Measurements from ENCODE around the gene PLPPR4. TPM values are rescaled to one million over a fixed set of nuclear protein-coding genes. Genes with fewer than 3 reads are reported as not detected.

The PLPPR4 gene
- total RNA-seq, 1 experiment from 2014 or later, result 0.42 TPM

- BruUV-seq (replicated peaks), result no TSS peak
- Histone ChIP-seq H2AFZ (ENCODE audit: low read depth, low read length, poor library complexity, severe bottlenecking) (no peak overlapping the region), H3K27ac (ENCODE audit: low read depth, low read length) (no peak overlapping the region), H4K20me1 (ENCODE audit: insufficient read depth) (no peaks in the 10 kb centered on the region), H3K9ac (ENCODE audit: low read length) (no peak overlapping the region), H3K79me2 (ENCODE audit: insufficient read depth, low read length) (no peaks in the 10 kb centered on the region), H3K9me3 (ENCODE audit: control insufficient read depth in 1 of 2, insufficient read depth in 1 of 2, low read depth in 1 of 2, low read length in 2 of 2) (no peaks in the 10 kb centered on the region), H3K4me1 (ENCODE audit: control insufficient read depth in 1 of 2, insufficient read depth in 2 of 2, low read length in 2 of 2) (no peaks in the 10 kb centered on the region), H3K27me3 (ENCODE audit: insufficient read depth, low read length) (no peaks in the 10 kb centered on the region), H3K9me2 (ENCODE audit: insufficient read depth) (no peaks in the 10 kb centered on the region), H3K4me3 (replicated peaks in 1 of 2; ENCODE audit: low read depth in 1 of 2, low read length in 2 of 2) (no peak overlapping the region), H3K36me3 (ENCODE audit: control insufficient read depth in 1 of 2, insufficient read depth in 2 of 2, low read length in 2 of 2) (no peaks in the 10 kb centered on the region), H3K4me2 (ENCODE audit: low read length) (no peak overlapping the region)
- TF ChIP-seq POLR2A (IDR thresholded peaks at IDR 0.05; ENCODE audit: borderline replicate concordance, extremely low read depth, insufficient read depth, insufficient read length) (no peak), FOSL1 (IDR thresholded peaks at IDR 0.05; ENCODE audit: low read depth) (no peak), CEBPB (IDR thresholded peaks at IDR 0.05; ENCODE audit: low read depth) (no peak), MAX (IDR thresholded peaks at IDR 0.05) (no peak)
- TF ChIP-seq, protein P1, sequence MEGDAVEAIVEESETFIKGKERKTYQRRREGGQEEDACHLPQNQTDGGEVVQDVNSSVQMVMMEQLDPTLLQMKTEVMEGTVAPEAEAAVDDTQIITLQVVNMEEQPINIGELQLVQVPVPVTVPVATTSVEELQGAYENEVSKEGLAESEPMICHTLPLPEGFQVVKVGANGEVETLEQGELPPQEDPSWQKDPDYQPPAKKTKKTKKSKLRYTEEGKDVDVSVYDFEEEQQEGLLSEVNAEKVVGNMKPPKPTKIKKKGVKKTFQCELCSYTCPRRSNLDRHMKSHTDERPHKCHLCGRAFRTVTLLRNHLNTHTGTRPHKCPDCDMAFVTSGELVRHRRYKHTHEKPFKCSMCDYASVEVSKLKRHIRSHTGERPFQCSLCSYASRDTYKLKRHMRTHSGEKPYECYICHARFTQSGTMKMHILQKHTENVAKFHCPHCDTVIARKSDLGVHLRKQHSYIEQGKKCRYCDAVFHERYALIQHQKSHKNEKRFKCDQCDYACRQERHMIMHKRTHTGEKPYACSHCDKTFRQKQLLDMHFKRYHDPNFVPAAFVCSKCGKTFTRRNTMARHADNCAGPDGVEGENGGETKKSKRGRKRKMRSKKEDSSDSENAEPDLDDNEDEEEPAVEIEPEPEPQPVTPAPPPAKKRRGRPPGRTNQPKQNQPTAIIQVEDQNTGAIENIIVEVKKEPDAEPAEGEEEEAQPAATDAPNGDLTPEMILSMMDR (IDR thresholded peaks at IDR 0.05 in 2 of 3, conservative IDR thresholded peaks at IDR 0.05 in 1 of 3; ENCODE audit: borderline replicate concordance in 1 of 3, insufficient read depth in 1 of 3, low read depth in 2 of 3, low read length in 2 of 3), result no peak
- ChIA-PET POLR2A (no interaction called here), CTCF (no interaction called here), RAD21 (ENCODE audit: low non-redundant PET in 1 of 2, low total read pairs in 2 of 2, uncharacterized antibody in 2 of 2, unreplicated experiment in 2 of 2) (no interaction called here)
- ATAC-seq (no peak), DNase-seq (ENCODE audit: low read depth, low spot score) (no peak)
- intact Hi-C loops (cut with micrococcal nuclease), result no loop called here
Measured at GRCh38 chr1:99297923-99298322, 33.6 kb downstream of the PLPPR4 start.

- no peaks in the 10 kb centered on the region for H3K27me3 ChIP-seq (ENCODE audit: insufficient read depth, low read length)
- H3K79me2 ChIP-seq (ENCODE audit: insufficient read depth, low read length), result no peaks in the 10 kb centered on the region
- no peak overlapping the region for H3K27ac ChIP-seq (ENCODE audit: low read depth, low read length)
- no peaks in the 10 kb centered on the region for H4K20me1 ChIP-seq (ENCODE audit: insufficient read depth)
- no peak for DNase-seq (ENCODE audit: low read depth, low spot score)
- H3K4me1 ChIP-seq (ENCODE audit: control insufficient read depth in 1 of 2, insufficient read depth in 2 of 2, low read length in 2 of 2), result no peaks in the 10 kb centered on the region
- no TSS peak for BruUV-seq (replicated peaks)
- H3K9ac ChIP-seq (ENCODE audit: low read length), result no peak overlapping the region
- no peak overlapping the region for H3K4me3 ChIP-seq (replicated peaks in 1 of 2; ENCODE audit: low read depth in 1 of 2, low read length in 2 of 2)
- ChIA-PET CTCF (no interaction called here), POLR2A (no interaction called here), RAD21 (ENCODE audit: low non-redundant PET in 1 of 2, low total read pairs in 2 of 2, uncharacterized antibody in 2 of 2, unreplicated experiment in 2 of 2) (no interaction called here)
- H2AFZ ChIP-seq (ENCODE audit: low read depth, low read length, poor library complexity, severe bottlenecking), result no peak overlapping the region
- no peak overlapping the region for H3K4me2 ChIP-seq (ENCODE audit: low read length)
- H3K9me2 ChIP-seq (ENCODE audit: insufficient read depth), result no peaks in the 10 kb centered on the region
- no peak for ATAC-seq
- intact Hi-C loops (cut with micrococcal nuclease), result no loop called here
- H3K9me3 ChIP-seq (ENCODE audit: control insufficient read depth in 1 of 2, insufficient read depth in 1 of 2, low read depth in 1 of 2, low read length in 2 of 2), result no peaks in the 10 kb centered on the region
- H3K36me3 ChIP-seq (ENCODE audit: control insufficient read depth in 1 of 2, insufficient read depth in 2 of 2, low read length in 2 of 2), result no peaks in the 10 kb centered on the region
- TF ChIP-seq TCF7L2 (IDR thresholded peaks at IDR 0.05; ENCODE audit: borderline replicate concordance, extremely low read depth, insufficient read depth, insufficient read length), result no peak
- no peak for TF ChIP-seq SIN3A (IDR thresholded peaks at IDR 0.05; ENCODE audit: low read depth)
- no peak for TF ChIP-seq FOSL1 (IDR thresholded peaks at IDR 0.05; ENCODE audit: low read depth)
Measured at GRCh38 chr1:99304725-99305282, 40.5 kb downstream of the PLPPR4 start.

Measured in HCT116 (cell line).